HepG2 (cell line): ENCODE measurements around the gene COL18A1. TPM values are rescaled to one million over a fixed set of nuclear protein-coding genes. Genes with fewer than 3 reads are reported as not detected.
A peak's percentile ranks its signal among the peaks of the same experiment; 100 is the strongest.

Experiments used
- BRD4 ChIP-seq: sonication (generic); formaldehyde crosslinking; IDR thresholded peaks from 2 replicates; pipeline ENCODE4 v1.4.0; 2020; ENCODE audit warnings: missing genetic modification reagents
- ZBTB40 ChIP-seq, 2 experiments: fragments of 450-650 bp in 1 of 2; sonication (generic) in 1 of 2; formaldehyde crosslinking in 1 of 2; IDR thresholded peaks; 2 replicates each; pipeline versions ENCODE4 v1.6.1 to v1.8.0; 2016 to 2022; ENCODE audit warnings: antibody characterized with exemption in 1 of 2, mild to moderate bottlenecking in 1 of 2, missing genetic modification reagents in 1 of 2
- polyA plus RNA-seq, 8 experiments: library from polyadenylated mRNA; depleted of rRNA in 3 of 8; stranded (reverse) in 7 of 8; unstranded in 1 of 8; fragments of >200 nt; fragmentation: Illumina TruSeq in 4 of 8; extraction: Trizol in 4 of 8; gene quantifications; 2 replicates each; pipeline versions ENCODE4 v1.2.1 to v1.2.3, GENCODE V29; 2011 to 2016; ENCODE audit warnings: low read depth in 4 of 8, missing spikeins in 1 of 8, mixed read lengths in 1 of 8; ENCODE audit not compliant: insufficient read depth in 1 of 8
- total RNA-seq, 5 experiments: library from RNA; depleted of rRNA; stranded (reverse); fragments of >200 nt; fragmentation: Illumina TruSeq; extraction: Trizol; gene quantifications; 2 replicates each; pipeline ENCODE4 v1.2.3, GENCODE V29; 2016; ENCODE audit warnings: low read depth in 1 of 5
- TF ChIP-seq, protein P1 (sequence below), 2 experiments: sonication (generic) in 1 of 2; formaldehyde crosslinking in 1 of 2; IDR thresholded peaks; 2 replicates each; pipeline versions ENCODE4 v1.4.0 to v1.6.1; 2018 to 2020; ENCODE audit warnings: missing genetic modification reagents in 2 of 2, borderline replicate concordance in 1 of 2, low read depth in 1 of 2, mild to moderate bottlenecking in 1 of 2, missing biosample characterization in 1 of 2
- TF ChIP-seq, protein P2 (sequence below): sonication (generic); formaldehyde crosslinking; conservative IDR thresholded peaks from 2 replicates; pipeline ENCODE4 v1.8.0; 2022; ENCODE audit warnings: missing genetic modification reagents

COL18A1 gene
- total and polyA plus RNA-seq, 2 of the 13 experiments (the other 11 are each of a cell fraction or from before 2014, with no cell fraction given): 79.0 to 102 TPM

DNA sequence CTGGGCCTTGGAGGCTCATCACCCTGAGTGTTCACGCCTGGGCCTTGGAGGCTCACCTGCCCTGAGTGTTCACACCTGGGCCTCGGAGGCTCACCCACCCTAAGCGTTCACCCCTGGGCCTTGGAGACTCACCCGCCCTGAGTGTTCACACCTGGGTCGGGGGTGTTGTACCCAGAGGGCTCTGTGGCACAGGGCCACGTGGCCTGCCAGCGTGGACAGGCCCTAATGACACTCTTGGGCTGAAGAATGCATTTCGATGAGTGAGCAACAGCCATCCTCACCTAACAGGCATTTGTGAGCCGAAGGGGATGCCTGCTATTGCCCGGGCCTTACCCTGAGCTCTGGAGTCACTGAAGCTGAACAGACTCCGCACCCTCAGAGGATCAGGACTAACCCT is 119.8 kb downstream of the COL18A1 start (continued):
- TF ChIP-seq ZBTB40 (IDR thresholded peaks at IDR 0.05) (no peak), ZBTB40 (CRISPR knock-in tag; IDR thresholded peaks at IDR 0.05) (peak; percentile 14; the same call in 1 of the 2 replicates), BRD4 (CRISPR knock-in tag) (0 out of 2 replicates have a peak, but pooled peaks have one; percentile 2)
- TF ChIP-seq, protein P1, sequence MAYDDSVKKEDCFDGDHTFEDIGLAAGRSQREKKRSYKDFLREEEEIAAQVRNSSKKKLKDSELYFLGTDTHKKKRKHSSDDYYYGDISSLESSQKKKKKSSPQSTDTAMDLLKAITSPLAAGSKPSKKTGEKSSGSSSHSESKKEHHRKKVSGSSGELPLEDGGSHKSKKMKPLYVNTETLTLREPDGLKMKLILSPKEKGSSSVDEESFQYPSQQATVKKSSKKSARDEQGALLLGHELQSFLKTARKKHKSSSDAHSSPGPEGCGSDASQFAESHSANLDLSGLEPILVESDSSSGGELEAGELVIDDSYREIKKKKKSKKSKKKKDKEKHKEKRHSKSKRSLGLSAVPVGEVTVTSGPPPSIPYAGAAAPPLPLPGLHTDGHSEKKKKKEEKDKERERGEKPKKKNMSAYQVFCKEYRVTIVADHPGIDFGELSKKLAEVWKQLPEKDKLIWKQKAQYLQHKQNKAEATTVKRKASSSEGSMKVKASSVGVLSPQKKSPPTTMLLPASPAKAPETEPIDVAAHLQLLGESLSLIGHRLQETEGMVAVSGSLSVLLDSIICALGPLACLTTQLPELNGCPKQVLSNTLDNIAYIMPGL (CRISPR knock-in tag; IDR thresholded peaks at IDR 0.05; ENCODE audit: borderline replicate concordance in 1 of 2, low read depth in 1 of 2): no peak
- TF ChIP-seq, protein P2, sequence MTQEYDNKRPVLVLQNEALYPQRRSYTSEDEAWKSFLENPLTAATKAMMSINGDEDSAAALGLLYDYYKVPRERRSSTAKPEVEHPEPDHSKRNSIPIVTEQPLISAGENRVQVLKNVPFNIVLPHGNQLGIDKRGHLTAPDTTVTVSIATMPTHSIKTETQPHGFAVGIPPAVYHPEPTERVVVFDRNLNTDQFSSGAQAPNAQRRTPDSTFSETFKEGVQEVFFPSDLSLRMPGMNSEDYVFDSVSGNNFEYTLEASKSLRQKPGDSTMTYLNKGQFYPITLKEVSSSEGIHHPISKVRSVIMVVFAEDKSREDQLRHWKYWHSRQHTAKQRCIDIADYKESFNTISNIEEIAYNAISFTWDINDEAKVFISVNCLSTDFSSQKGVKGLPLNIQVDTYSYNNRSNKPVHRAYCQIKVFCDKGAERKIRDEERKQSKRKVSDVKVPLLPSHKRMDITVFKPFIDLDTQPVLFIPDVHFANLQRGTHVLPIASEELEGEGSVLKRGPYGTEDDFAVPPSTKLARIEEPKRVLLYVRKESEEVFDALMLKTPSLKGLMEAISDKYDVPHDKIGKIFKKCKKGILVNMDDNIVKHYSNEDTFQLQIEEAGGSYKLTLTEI: no peak
- TF ChIP-seq, all 625 proteins: peak for 5
